Psoas muscle (tissue), 8 donors: ENCODE measurements around the gene LRRC57. TPM values are rescaled to one million over a fixed set of nuclear protein-coding genes. Genes with fewer than 3 reads are reported as not detected.

Experiments used
- ATAC-seq, 4 donors: fragments of 200-7000 bp; cut with Tn5 transposase; one replicate each; pipeline ENCODE4 v1.9.1; 2020; ENCODE audit warnings: moderate library complexity in 3 of 4, mild to moderate bottlenecking in 2 of 4
- DNase-seq, 2 donors: peaks; one replicate each; pipeline ENCODE4 v3.0.0-alpha.2; 2020
- H3K27ac ChIP-seq: fragments of 200-600 bp; one replicate; pipeline ENCODE4 v1.8.0; 2022
- H3K27me3 ChIP-seq, 3 donors: fragments of 200-600 bp in 1 of 3; one replicate each; pipeline versions ENCODE4 v1.6.1 to v1.8.0; 2013 to 2022; ENCODE audit warnings: low read length in 2 of 3, mild to moderate bottlenecking in 2 of 3, moderate library complexity in 1 of 3; ENCODE audit not compliant: insufficient read depth in 3 of 3
- H3K36me3 ChIP-seq, 2 donors: fragments of 200-600 bp in 1 of 2; one replicate each; pipeline versions ENCODE4 v1.6.1 to v1.8.0; 2013 to 2022; ENCODE audit warnings: low read depth in 1 of 2, mild to moderate bottlenecking in 1 of 2, moderate library complexity in 1 of 2; ENCODE audit not compliant: insufficient read depth in 1 of 2
- H3K4me1 ChIP-seq: fragments of 200-600 bp; one replicate; pipeline ENCODE4 v1.8.0; 2022
- H3K4me3 ChIP-seq: fragments of 200-600 bp; one replicate; pipeline ENCODE4 v1.8.0; 2022; ENCODE audit warnings: mild to moderate bottlenecking
- H3K9me3 ChIP-seq: fragments of 200-600 bp; one replicate; pipeline ENCODE4 v1.8.0; 2022
- WGBS, 3 donors: extraction: QIAGEN DNeasy Blood & Tissue Kit; methylation state at CpG; one replicate each; pipeline versions ENCODE4 v1.1.6 to v1.1.7; 2013; 5-methylcytosine and 5-hydroxymethylcytosine counted together
- intact Hi-C, 2 donors: fragments of 100-400 bp; cut with DNase I; formaldehyde crosslinking; loops; one replicate each; pipeline versions ENCODE4 v1.11.0 to v1.14.2; 2022
- polyA plus RNA-seq, 3 donors: library from polyadenylated mRNA; stranded (reverse); fragments of 200-250 nt; gene quantifications; one replicate each; pipeline ENCODE4 v1.2.3, GENCODE V29; 2013
- total RNA-seq, 4 donors: library from RNA; stranded (reverse); fragmentation: NEBNext Ultra II Directional in 2 of 4; extraction: Animal tissue kit (Norgen Biotek cat#: 25700) in 2 of 4; gene quantifications; one replicate each; pipeline versions ENCODE4 v1.2.1 to v1.2.4, GENCODE V29; 2021 to 2023
- TF ChIP-seq, protein P1 (sequence below): fragments of 200-600 bp; IDR thresholded peaks from one replicate; pipeline ENCODE4 v1.8.0; 2022; ENCODE audit warnings: antibody characterized with exemption
- donor health status: healthy with polysubstance abuse.
- donor health status: DM: no; HTN: no; CAD: no; lungs with moderate emphysema.
- donor health status: Bipolar disorder and iron deficiency.
- donor health status: healthy.
- donor health status: DM: yes; HTN: yes; CAD: no.
- donor health status: DM: no; HTN: no; CAD: no.
- donor health status: DM: no; HTN: no; CAD: no.
- donor health status: DM: yes; HTN: yes; CAD: no.

Gene LRRC57
- total and polyA plus RNA-seq, 7 donors = 3.7 to 16.3 (median 8.3) TPM

DNA sequence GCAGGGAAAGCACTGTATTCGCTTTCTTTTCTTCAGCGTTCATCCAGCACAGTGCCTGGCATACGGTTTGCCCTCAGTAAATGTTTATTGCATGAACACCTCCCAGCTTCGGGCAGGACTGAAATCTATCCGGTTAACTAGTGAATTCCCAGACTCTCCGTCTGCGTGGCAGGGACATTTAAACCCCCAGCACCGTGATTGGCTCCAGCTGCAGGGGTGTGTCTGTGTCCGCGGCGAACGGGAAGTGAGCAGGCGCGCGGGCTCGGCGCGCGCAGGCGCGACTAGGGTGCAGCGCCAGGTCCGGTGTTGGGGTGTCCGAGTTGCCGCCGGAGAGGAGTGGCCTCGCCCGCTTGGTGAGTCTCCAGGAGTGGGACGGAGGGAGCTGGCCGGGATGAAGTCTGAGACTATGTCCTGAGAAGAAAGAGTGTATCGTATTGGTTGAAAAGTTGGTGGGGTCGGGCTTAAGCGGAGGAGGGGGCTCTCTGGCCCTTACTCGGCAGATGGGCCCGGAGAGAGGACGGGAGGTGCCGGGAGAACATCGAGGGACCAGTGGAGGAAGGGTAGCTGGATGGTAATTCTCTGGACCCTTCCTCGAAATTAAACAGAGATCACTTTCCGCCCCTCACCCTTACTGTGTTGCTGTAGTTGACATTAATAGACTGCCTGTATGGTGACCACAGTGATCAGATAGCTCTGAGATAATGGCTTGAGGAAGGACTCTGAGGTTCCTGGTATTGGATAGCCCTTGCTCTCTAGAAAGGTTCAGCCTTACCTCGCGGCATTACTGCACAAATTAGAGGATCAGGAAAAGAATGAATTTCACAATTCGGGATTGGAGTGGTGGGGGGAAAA is 53.0 kb downstream of the LRRC57 start, which contains the start of gene SNAP23:
Gene SNAP23, plus strand, starts transcription at position 274 of the 852 bp plus-strand sequence. CDS start 16,213 bp downstream, outside the sequence.
- TF ChIP-seq, protein P1, sequence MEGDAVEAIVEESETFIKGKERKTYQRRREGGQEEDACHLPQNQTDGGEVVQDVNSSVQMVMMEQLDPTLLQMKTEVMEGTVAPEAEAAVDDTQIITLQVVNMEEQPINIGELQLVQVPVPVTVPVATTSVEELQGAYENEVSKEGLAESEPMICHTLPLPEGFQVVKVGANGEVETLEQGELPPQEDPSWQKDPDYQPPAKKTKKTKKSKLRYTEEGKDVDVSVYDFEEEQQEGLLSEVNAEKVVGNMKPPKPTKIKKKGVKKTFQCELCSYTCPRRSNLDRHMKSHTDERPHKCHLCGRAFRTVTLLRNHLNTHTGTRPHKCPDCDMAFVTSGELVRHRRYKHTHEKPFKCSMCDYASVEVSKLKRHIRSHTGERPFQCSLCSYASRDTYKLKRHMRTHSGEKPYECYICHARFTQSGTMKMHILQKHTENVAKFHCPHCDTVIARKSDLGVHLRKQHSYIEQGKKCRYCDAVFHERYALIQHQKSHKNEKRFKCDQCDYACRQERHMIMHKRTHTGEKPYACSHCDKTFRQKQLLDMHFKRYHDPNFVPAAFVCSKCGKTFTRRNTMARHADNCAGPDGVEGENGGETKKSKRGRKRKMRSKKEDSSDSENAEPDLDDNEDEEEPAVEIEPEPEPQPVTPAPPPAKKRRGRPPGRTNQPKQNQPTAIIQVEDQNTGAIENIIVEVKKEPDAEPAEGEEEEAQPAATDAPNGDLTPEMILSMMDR = no peak
- DNase-seq (peak; percentile 94 to 96), ATAC-seq (peak; percentile 92 to 95 (median 94))
- H3K4me1 ChIP-seq = peaks cover 25% of the 10 kb centered on the region
- H3K27ac ChIP-seq = peak within 1 kb of the TSS; percentile 85
- no peaks in the 10 kb centered on the region for H3K9me3 ChIP-seq
- WGBS, 3 donors = 0% methylated on average over 38 to 43 of the region's 43 CpGs
- H3K4me3 ChIP-seq = peak within 1 kb of the TSS; percentile 90
- H3K36me3 ChIP-seq = peaks cover 0 to 2% of the 10 kb centered on the region in 2 donors
- H3K27me3 ChIP-seq = no peaks in the 10 kb centered on the region
- intact Hi-C loops = no loop called here

DNA sequence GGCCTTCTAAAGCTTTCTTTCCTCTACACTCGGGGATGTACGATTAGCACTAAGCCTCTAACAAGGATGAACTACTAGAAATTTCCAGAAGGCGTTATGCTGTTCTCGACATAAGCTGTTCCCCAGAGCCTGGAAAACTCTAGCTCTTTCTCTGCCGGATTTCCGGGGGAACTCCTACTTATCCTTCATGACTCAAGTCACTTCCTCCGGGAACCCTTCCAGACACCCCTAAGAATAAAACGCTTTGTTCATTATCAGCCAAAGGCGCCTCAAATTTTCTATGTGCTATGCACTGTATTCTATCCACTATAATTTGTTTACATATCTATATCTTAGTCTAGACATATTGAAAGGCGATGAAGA is 53.6 kb downstream of the LRRC57 start:
- WGBS, 3 donors = 1 to 3% (median 2%) methylated on average over 10 of the region's 10 CpGs
- DNase-seq (no peak), ATAC-seq (peak; percentile 39 to 56 (median 44))
- TF ChIP-seq, protein P1 = no peak
- Histone ChIP-seq H3K36me3 (no peaks in the 10 kb centered on the region), H3K27ac (peak overlapping the region; percentile 85), H3K27me3 (no peaks in the 10 kb centered on the region), H3K9me3 (no peaks in the 10 kb centered on the region), H3K4me3 (peak overlapping the region; percentile 90), H3K4me1 (peaks cover 22% of the 10 kb centered on the region)
- intact Hi-C loops = no loop called here

DNA sequence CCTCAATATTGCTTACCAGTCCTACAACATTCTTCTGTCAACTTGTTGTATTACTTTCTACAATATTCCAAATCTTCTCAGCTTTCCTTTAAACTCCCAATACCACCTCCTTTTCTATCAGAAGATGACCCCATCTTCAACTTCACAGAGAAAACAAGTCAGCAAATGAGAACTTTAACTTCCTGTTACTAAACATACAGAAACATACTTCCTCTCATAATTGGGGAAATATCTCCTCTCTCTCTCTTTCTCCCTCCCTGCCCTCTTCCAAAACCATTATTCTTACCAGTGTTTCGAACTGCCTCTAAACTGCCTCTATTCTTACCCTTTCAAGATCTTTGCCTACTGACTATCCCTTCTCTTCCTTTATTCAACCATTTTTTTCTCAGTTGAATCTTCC is 54.9 kb downstream of the LRRC57 start:
- H3K9me3 ChIP-seq = no peaks in the 10 kb centered on the region
- H3K4me1 ChIP-seq = peaks cover 31% of the 10 kb centered on the region
- DNase-seq = no peak
- no peaks in the 10 kb centered on the region for H3K27me3 ChIP-seq
- 72 to 94% (median 90%) methylated on average over 1 of the region's 1 CpG for WGBS, 3 donors
- TF ChIP-seq, protein P1 = no peak
- intact Hi-C loops = no loop called here
- no peak overlapping the region for H3K4me3 ChIP-seq
- H3K36me3 ChIP-seq = no peaks in the 10 kb centered on the region
- H3K27ac ChIP-seq = peak overlapping the region; percentile 85
- no peak for ATAC-seq

DNA sequence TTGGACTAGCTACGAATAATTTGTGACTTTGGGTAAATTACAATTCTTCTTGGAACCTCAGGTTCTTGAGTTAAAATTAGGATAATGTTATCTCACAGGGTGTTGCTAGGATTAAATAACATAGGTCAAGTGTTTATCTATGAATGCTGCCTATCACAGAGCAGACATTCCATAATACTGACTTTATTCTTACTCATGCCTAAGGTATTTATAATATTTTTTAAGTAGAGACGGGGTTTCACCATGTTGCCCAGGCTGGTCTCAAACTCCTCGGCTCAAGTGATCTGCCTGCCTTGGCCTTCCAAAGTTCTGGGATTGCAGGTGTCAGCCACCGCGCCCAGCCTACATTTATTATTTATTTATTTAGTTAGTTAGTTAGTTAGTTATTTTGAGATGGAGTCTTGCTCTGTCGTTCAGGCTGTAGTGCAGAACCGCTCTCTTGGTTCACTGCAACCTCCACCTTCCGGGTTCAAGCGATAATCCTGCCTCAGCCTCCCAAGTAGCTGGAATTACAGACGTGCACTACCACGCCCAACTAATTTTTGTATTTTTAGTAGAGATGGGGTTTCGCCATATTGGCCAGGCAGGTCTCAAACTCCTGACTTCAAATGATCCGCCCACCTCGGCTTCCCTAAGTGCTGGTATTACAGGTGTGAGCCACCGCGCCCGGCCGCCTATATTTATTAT is 56.9 kb downstream of the LRRC57 start:
- Histone ChIP-seq H3K4me3 (peak overlapping the region; percentile 92), H3K9me3 (no peaks in the 10 kb centered on the region), H3K36me3 (no peaks in the 10 kb centered on the region), H3K4me1 (peaks cover 22% of the 10 kb centered on the region), H3K27ac (peak overlapping the region; percentile 95), H3K27me3 (no peaks in the 10 kb centered on the region)
- ATAC-seq (peak in 1 of 4 donors; percentile 8), DNase-seq (no peak)
- TF ChIP-seq, protein P1 = no peak
- intact Hi-C loops = no loop called here
- 80 to 85% (median 83%) methylated on average over 18 of the region's 18 CpGs for WGBS, 3 donors
